HG03575 (cell line): ENCODE data around the gene FMO1.
A peak's percentile ranks its signal among the peaks of the same experiment; 100 is the strongest.
"Not testable (repeated sequence)": the region's sequence is repeated elsewhere in the genome, so short reads cannot be mapped to it uniquely, and the experiment has no call there.

Experiments used
- ATAC-seq: cut with Tn5 transposase; IDR thresholded peaks from one replicate; pipeline ENCODE4 v1.9.1; 2021; ENCODE audit not compliant: unreplicated experiment, insufficient number of reproducible peaks, low FRiP score; ENCODE audit errors: extremely low read depth

The FMO1 gene

DNA sequence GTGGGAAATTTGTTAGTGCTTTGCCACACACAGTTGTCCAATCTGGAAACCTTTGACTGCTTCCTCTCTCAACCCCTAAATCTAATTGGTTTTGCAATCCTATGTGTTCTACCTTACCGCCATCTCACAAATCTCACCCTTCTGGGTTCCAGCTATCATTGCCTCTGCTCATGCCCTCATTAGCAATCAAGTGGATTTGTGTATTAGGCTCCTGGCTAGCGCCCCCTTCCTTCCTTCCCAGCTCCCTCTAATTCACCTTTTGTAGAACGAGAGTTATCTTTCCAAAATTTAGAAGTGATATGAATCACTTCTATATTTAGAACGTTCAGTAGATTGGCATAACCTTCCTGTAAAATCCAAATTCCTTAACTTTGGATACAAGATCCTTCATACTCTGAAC, 18.6 kb downstream of the FMO1 start:
- ATAC-seq, result no peak

DNA sequence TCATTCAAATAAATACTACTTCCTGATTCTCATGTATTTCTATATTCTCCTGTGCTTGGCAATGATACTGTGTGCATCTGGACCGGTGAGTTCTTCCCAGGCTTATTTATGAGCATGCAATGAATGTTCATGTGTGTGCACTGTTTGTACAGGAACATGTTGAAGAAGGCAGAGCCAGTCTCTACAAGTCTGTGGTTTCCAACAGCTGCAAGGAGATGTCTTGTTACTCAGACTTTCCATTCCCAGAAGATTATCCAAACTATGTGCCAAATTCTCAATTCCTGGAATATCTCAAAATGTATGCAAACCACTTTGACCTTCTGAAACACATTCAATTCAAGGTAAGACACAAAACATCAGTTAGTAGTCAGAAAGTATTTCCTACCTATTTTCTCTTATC, 19.1 kb downstream of the FMO1 start:
- ATAC-seq, result no peak

DNA sequence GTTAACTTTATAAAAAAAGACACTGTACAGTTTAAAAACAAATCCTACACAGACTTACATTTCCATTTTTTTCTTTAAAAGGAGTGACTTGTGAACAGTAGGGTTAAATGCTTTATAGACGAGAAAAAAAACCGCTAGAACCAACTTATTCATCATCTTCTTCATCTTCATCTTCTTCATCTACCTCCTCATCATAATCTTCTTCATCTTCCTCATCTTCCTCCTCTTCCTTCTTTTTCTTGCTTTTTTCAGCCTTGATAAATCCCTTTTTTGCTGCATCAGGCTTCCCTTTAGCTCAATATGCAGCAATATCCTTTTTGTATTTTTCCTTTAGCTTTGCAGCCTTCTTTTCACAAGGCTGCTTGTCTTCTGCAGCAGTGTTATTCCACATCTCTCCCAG, 22.5 kb downstream of the FMO1 start:
- ATAC-seq, result no peak

DNA sequence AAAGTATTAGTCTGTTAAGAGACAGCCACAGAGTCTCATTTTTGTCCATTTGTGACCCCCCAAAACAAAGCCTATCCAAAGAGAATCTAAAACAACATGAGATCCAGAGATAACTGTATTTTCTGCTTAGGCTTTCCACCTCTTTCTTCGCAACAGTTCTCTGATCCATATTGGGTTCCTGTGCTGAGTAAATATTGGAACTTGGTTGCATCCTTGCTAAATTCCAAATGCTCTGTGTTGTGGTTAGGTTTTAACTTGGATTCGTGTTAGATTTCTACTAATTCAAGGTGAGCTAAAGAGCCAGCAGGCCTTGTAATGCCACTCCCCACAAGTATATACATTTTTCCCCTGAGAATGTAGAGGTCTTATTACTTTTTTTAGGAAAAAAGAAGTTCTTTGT, 29.2 kb downstream of the FMO1 start:
- no peak for ATAC-seq

DNA sequence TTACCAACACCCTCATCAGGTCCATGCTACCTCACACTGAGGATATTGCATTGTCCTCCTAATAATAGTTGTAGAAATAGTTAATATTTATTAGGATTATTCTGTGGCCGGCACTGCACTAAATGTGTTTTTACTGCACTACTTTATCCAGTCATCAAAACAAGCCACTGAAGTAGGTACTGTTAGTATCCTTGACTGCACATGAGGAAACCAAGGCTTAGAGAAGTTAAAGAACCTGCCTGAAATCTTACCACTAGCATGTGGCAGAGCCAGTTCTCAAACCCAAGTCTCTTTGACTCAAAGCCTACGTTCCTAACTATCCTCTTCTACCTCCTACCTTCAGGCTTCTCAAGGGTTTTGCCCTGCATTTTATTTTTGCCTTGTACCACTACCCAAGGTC, 30.9 kb downstream of the FMO1 start:
- ATAC-seq, result no peak

DNA sequence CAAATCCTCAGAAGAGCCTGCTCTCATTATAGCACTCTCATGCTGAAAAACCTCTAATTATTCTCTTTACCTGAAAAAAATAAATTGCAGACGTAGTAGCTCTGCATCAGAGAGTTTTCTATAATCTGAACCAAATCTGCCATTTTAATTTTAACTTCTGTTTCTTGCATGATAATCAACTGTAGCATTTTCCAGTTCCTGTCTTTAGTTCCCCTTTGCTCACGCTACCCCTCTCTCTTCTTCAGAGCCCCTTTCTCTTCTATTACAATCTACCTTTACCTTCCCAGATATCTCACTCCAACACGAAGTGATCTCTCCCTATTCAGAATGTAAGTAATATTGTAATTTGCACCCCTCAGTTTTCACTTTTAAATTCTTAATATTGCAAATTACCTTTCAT, 31.4 kb downstream of the FMO1 start:
- no peak for ATAC-seq

DNA sequence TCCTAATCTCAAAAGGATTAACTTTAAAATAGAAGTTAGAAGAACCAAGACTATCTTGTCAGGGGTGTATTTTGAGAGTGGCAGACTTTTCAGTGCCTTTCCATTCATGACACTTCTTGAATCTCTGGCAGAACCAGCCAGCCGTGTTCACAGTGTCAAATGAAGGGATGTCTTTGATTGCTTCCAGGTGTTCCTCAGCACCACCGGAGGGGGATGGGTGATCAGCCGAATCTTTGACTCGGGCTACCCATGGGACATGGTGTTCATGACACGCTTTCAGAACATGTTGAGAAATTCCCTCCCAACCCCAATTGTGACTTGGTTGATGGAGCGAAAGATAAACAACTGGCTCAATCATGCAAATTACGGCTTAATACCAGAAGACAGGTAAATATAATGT, 32.3 kb downstream of the FMO1 start:
- ATAC-seq, result no peak

DNA sequence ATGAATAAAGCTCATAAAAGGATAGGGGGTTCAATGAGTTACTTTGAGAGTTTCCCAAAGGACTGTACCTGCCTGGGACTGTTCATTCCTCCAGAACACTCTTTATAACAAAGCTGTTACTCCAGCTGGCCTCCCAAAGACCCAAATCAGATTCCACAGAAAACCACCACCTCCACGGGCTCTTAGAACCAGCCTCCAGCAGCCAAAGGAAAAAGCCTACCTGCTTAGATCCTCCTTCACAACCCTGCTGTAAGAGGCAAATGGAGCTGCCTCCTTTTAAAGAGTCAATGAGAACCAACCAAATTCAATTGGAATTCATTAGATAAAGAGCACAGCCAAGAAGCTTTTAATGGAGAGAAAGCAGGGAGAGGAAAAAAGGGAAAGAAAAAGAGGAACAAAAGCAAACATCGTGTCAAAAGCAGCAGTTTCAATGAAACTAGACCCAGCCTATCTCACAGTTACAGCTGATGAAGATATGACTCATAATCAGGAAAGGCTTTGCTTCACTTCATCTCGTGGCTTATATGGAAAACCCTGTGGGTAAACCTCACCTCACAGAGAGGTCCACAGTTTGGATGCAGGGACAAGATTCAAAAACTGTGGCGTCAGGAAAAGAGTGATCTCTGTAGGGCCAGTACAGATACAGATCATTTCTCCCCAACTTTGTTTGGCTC, 37.9 kb downstream of the FMO1 start:
- no peak for ATAC-seq

DNA sequence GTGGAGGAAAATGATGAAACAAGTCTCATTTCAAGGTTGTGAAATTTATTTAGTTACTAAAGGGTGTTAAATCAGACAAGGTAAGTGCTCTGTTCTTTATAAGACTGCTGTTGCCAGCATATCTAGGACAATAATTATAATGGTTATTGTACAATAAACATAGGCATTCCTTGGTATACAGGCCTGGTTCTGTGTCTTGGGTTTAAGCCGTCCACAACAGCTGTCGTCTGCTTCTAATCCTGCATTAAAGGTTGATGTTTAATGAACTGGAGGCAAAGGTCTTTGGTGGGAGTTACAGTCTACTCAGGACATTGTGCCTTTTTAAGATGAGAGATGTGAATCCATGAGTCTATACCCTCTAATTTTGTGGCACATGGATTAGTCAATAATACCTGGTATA, 42.3 kb downstream of the FMO1 start:
- ATAC-seq, result no peak

DNA sequence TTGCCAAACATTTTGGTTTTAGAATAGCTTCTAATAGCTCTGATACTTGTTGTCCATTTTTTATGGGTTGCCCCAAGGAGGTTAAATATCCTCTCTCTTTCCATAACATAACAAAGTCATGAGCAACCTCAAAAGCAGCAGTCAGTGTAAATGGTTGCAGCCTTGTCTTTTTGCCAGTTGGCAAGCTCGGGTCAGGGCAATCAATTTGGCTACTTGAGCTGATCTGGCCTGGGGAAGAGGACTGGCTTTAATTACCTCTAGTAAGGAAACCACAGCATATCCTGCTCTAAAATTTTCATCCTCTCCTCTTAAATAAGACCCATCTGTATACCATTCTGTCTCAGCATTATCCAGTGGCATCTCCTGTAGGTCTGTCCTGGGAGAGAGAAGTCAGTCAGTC, 44.5 kb downstream of the FMO1 start:
- no peak for ATAC-seq

DNA sequence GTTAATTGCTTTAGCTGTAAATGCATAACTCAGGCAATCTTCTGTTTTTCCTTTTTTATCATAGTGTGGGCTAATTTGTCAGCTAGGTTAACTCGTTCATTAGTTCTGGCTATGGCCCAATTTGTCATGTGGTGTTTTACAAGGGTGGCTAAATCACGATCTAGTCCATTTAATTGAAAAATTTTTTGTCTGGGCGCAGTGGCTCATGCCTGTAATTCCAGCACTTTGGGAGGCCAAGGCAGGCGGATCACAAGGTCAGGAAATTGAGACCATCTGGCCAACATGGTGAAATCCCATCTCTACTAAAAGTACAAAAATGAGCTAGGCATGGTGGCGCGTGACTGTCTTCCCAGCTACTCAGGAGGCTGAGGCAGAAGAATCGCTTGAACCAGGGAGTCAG, 47.1 kb downstream of the FMO1 start:
- not testable (repeated sequence) for ATAC-seq

DNA sequence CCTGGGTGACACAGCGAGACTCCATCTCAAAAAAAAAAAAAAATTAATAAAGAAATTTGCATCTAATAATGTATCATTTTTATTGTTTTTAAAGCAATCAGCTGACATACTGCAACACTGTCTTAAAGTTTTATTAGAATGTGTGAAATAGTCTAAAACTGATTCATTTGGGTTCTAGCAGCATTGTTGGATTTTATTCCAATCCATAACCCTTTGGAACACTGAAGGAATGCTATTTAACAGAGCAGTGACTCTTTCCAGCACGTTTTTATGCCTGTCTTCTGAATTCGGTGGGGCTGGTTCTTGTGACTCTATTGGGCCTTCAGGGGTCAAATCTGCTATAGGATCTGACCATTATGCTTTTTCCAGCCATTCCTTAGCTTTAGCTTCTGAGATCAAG, 47.5 kb downstream of the FMO1 start:
- ATAC-seq, result no peak

DNA sequence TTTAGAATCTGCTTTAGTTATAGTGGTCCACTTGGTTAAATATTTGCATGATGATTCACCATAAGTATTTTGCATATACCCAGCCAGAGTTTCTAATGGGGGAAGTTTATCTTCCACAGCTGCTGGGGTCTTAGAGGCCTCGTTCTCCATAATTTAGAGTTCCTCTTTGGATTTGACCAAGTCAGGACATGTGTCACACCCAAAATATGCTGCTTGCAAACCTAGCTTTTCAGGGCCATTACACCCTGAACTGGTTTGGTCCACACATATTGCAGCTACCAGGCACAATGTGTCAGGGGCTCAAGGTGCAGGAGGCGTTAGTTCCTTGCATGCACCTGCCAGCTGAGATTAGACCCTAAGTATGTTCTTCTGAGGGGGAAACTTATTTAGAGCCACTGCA, 48.6 kb downstream of the FMO1 start:
- no peak for ATAC-seq

DNA sequence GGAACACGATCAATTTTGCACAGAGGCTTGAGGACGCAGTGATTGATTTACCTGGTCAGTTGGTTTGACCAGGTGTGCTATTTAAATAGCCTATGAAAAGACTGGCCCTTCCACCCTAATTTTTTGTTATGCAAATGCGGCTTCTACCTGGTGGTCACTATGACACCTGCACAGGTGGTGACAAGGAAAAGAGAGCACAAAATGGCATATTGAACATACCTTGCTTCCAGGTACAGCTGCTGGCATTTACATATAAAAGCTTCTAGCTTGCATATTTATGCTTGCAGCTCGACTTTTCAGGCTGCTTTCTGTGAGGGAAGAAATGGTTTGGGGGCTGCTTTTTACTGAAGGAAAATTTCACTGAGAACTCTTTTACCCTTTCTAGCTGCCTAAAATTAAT, 50.4 kb downstream of the FMO1 start:
- no peak for ATAC-seq

DNA sequence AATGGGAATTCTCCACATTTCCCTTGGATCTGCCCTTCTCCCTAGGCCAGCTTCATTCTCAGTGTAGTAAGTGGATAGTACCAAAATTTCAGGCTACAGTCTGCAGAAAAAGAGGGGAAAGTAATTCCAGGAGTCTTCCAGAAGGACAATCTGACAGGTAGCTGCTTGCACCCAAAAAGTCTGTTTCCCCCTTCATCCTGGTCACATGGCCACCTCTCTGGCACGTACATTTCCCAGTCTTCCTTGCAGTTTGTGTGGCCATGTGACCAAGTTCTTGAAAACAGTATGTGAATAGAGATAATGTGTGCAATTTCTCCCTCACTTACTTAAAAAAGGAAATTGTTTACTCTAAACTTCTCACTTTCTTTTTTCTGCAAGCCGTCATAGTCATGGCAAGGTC, 51.0 kb downstream of the FMO1 start:
- no peak for ATAC-seq

DNA sequence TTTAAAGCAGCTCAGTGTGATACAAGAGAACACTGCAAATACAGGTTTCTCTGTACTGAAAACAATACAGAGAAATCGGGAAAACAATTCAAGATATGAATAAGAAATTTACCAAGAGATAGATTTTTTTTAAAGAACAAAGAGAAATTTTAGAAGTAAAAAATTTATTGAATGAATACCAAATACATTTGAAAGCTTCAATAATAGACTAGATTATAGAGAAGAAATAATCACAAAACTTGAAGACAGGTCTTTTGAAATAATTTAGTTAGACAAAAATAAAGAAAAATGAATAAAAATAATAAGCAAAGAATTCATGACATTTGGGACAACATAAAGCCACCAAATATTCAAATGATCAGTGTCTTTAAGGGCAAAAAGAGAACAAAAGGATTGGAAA, 52.1 kb downstream of the FMO1 start:
- no peak for ATAC-seq

DNA sequence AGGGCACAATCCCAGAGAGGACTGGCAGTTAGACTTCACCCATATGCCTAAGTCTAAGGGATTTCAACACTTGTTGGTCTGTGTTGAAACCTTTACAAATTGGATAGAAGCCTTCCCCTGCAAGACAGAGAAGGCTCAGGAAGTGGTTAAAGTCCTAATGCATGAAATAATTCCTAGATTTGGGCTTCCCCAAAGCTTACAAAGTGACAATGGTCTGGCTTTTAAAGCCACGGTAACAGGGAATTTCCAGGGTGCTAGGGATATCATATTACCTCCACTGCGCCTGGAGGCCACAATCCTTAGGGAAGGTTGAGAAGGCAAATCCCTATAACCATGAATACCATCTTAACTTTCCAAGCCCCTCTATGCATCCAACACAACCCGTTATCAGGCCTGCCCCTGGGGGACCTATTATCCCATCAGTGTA, 62.4 kb downstream of the FMO1 start:
- no peak for ATAC-seq

DNA sequence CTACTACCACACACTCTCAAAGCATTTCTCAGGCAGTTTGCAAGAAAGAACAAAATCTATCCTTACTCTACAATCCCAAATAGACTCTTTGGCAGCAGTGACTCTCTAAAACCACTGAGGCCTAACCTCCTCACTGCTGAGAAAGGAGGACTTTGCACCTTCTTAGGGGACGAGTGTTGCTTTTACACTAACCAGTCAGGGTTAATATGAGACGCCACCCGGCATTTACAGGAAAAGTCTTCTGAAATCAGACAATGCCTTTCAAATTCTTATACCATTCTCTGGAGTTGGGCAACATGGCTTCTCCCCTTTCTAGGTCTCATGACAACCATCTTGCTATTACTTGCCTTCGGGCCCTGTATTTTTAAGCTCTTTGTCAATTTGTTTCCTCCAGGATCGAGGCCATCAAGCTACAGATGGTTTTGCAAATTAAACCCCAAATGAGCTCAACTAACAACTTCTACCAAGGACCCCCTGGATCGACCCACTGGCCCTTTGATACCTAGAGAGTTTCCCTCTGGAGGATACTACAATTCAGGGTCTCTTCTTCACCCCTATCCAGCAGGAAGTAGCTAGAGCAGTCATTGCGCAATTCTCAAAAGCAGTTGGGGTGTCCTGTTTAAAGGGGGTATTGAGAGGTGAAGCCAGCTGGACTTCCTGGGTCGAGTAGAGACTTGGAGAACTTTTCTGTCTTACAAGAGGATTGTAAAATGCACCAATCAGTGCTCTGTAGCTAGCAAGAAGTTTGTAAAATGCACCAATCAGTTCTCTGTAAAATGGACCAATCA, 63.7 kb downstream of the FMO1 start:
- ATAC-seq, result no peak

DNA sequence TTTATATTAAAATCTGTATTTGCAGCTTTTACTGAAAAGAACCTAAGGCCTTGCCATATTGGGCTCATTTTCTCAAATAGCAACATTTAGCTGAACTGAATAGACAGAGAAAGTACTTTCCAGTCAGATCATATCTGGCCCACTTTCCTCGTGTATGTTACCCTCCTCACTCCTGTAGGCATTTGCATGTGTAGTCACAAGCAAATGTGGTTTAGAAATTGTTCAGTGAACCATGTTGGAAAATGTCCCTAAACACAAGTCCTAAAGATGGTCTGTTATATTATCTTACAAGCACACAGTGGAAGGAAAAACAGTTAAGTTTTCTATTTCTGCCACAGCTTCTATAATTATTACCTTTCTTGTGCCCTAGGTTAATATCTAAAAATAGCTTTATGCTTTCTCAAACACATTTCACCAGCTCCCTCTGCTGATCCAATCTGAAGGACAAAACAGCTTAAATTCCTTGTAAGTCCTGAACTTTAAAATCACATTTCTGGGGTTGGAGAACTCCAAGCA, 65.1 kb downstream of the FMO1 start:
- ATAC-seq, result peak; percentile 33

DNA sequence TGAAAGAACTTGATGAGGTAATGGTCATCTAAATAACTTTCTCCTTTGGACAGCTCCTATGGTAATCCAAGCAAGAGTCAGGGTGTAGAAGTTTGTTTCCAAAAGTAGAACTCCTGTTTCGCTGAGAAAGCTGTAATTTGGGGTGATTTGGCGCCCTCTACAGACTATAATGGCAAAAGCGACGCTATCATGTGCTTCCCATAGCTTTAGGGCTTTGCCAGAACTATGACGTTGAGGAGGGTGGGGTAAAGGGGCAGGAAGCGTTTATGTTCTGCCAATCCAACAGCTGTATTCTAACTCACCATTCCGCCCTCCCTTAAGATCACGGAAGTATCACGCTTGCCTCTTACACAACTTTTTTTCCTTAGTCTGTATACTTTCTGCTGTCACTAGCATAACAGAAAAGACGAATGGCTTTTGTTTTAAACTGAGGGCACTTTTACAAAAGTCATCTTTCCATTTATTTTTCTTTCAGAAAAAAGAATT, 65.6 kb downstream of the FMO1 start, which contains the start of gene FMO4:
Gene FMO4 (plus strand): TSS at position 349 of the 486 bp plus-strand sequence. CDS start 5,643 bp downstream, outside the sequence.
- ATAC-seq, result peak; percentile 100
